ENCODE data around the gene PGC.

DNA sequence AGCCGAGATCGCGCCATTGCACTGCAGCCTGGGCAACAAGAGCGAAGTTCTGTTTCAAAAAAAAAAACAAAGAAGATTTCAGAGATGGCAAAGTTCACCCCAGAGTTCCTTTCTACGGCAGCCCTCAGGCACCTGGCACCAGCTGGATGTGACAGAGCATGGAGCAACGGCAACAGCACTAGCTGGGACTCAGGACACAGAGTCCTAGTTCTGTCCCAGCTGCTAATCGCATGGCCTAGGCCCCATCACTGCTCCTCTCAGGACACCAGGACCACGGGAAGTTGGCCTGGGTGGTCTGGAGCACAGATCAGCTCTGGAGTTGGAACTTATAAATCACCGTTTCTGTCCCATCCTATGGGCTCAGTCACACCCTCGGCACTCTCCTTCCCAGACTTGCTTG is 1.1 kb downstream of the PGC start:
- TF ChIP-seq, protein P1, sequence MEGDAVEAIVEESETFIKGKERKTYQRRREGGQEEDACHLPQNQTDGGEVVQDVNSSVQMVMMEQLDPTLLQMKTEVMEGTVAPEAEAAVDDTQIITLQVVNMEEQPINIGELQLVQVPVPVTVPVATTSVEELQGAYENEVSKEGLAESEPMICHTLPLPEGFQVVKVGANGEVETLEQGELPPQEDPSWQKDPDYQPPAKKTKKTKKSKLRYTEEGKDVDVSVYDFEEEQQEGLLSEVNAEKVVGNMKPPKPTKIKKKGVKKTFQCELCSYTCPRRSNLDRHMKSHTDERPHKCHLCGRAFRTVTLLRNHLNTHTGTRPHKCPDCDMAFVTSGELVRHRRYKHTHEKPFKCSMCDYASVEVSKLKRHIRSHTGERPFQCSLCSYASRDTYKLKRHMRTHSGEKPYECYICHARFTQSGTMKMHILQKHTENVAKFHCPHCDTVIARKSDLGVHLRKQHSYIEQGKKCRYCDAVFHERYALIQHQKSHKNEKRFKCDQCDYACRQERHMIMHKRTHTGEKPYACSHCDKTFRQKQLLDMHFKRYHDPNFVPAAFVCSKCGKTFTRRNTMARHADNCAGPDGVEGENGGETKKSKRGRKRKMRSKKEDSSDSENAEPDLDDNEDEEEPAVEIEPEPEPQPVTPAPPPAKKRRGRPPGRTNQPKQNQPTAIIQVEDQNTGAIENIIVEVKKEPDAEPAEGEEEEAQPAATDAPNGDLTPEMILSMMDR (IDR thresholded peaks at IDR 0.05): no peak
- TF ChIP-seq TAF1 (IDR thresholded peaks at IDR 0.05; ENCODE audit: borderline replicate concordance, low read depth, low read length): no peak
- TF ChIP-seq RCOR1 (IDR thresholded peaks at IDR 0.05; ENCODE audit: low read length): no peak
- no peak for TF ChIP-seq MAX (IDR thresholded peaks at IDR 0.05; ENCODE audit: low read depth)
- no peak for TF ChIP-seq SIN3A (IDR thresholded peaks at IDR 0.05; ENCODE audit: borderline replicate concordance, low read depth, low read length)
- TF ChIP-seq MXI1 (IDR thresholded peaks at IDR 0.05; ENCODE audit: low read depth, low read length): no peak
- TF ChIP-seq RAD21 (IDR thresholded peaks at IDR 0.05; ENCODE audit: low read length): no peak
- no peak for TF ChIP-seq USF1 (IDR thresholded peaks at IDR 0.05; ENCODE audit: borderline replicate concordance, low read depth)
- TF ChIP-seq REST (IDR thresholded peaks at IDR 0.05; ENCODE audit: low read depth, low read length): no peak
- TF ChIP-seq ELF1 (IDR thresholded peaks at IDR 0.05): no peak
- TF ChIP-seq POLR2AphosphoS5 (IDR thresholded peaks at IDR 0.05; ENCODE audit: low read depth, low read length): no peak
- no peak for TF ChIP-seq EP300 (IDR thresholded peaks at IDR 0.05; ENCODE audit: borderline replicate concordance in 1 of 2, low read depth in 1 of 2, low read length in 1 of 2)
- TF ChIP-seq NFIC (IDR thresholded peaks at IDR 0.05; ENCODE audit: borderline replicate concordance): no peak
